ENCODE data around the gene DIAPH1.

The DIAPH1 gene

DNA sequence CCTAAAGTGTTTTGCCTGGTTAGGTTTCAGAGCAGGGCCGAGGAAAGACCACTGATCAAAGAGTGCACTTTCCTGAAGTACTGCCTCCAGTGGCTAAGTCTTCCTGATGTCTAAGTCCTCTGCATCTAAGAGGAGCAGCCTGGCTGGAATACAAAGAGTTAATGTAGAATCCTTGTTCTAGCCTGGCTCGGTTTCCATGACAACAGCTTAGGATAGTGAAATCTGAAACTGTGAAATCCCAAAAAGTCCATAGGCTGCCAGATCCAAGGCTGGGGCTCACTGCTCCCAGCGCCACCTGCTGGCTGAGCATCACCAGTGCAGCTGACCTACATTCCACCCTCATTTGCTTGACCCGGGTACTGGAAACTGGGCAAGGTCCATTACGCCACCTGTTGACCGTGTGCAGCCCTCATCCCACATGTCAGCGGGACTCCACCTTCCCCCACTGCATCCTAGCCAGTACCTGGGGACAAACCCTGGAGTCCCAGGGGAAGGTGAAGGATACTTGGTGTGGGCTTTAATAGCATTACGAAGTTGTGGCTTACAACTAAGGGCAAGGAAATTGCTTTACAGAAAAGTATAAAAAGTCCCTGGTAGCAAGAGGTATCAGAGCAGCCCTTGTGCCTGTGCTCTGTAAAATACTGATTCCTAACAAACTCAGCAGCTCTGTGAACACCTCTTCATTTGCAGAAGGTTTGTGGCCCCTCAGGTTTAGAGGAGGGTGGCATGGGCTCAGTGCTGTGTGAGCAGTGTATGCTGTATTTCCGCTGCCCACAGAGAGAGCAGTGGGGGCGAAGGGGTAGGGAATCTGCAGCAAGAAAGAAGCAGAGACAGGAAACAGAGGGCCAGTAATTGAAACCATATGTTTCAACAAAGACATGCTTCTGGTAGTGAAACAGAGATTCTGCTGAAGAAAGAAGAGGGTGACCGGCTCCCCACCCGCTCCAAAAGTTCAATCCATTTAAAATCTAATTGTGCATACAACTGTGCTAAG is 93.9 kb downstream of the DIAPH1 start:
- Histone ChIP-seq H3K36me3 (ENCODE audit: control insufficient read depth in 1 of 2, insufficient read depth in 2 of 2, low read length in 2 of 2) (peaks cover 25 to 72% of the 10 kb centered on the region in 2 donors), H3K9me3 (ENCODE audit: control insufficient read depth in 1 of 2, low read length in 2 of 2) (no peaks in the 10 kb centered on the region), H3K9ac (ENCODE audit: low read depth in 1 of 2, low read length in 2 of 2) (no peak overlapping the region), H3K27me3 (ENCODE audit: control insufficient read depth in 1 of 2, insufficient read depth in 2 of 2, low read length in 2 of 2) (no peaks in the 10 kb centered on the region), H3K4me3 (ENCODE audit: low read depth in 1 of 2, low read length in 2 of 2) (no peak overlapping the region), H3K27ac (ENCODE audit: low read depth, low read length) (no peak overlapping the region), H3K4me1 (ENCODE audit: control insufficient read depth in 1 of 2, insufficient read depth in 2 of 2, low read length in 2 of 2) (peaks cover 22 to 23% of the 10 kb centered on the region in 2 donors)

DNA sequence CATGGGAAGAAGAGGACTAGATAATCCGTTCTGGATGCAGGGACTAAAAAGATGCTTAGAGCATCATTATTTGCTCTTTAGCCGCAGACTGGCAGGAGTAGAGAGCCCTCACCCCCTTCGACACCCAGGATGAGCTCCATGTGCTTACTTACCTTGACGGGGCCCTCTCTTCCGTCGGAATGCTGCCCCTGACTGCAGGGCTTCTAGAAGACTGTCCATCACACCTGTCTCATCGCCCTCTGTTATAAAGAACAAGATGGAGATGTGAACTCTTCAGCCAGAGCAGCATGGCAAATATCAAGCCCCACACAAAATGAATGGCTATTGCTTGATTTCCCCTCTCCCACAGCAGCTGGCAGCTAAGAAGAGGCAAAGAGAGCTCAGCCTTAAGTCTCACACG is 94.8 kb downstream of the DIAPH1 start:
- H3K27ac ChIP-seq (ENCODE audit: low read depth, low read length) = no peak overlapping the region
- H3K27me3 ChIP-seq (ENCODE audit: control insufficient read depth in 1 of 2, insufficient read depth in 2 of 2, low read length in 2 of 2) = no peaks in the 10 kb centered on the region
- H3K9me3 ChIP-seq (ENCODE audit: control insufficient read depth in 1 of 2, low read length in 2 of 2) = no peaks in the 10 kb centered on the region
- H3K36me3 ChIP-seq (ENCODE audit: control insufficient read depth in 1 of 2, insufficient read depth in 2 of 2, low read length in 2 of 2) = peaks cover 23 to 71% of the 10 kb centered on the region in 2 donors
- H3K4me1 ChIP-seq (ENCODE audit: control insufficient read depth in 1 of 2, insufficient read depth in 2 of 2, low read length in 2 of 2) = peaks cover 22 to 23% of the 10 kb centered on the region in 2 donors
- no peak overlapping the region for H3K4me3 ChIP-seq (ENCODE audit: low read depth in 1 of 2, low read length in 2 of 2)
- no peak overlapping the region for H3K9ac ChIP-seq (ENCODE audit: low read depth in 1 of 2, low read length in 2 of 2)

DNA sequence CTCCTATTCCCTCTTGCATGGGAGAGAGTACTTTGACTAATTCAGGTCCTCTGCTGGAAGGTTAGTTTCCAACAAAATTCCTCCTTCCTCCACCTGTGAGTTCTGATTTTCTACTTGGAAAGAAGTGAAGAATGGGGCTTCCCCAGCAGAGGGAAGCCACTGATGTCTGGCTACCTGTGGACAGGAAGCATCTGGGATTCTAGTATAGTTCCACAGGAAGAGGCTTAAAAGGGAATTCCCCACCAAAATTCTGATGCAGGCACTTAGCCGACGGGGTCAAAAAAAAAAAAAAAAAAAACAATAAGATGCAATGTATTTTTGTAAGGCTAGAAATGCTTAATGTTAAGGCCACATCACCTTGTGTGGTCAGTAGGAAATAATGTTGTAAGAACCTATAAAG is 96.5 kb downstream of the DIAPH1 start:
- Histone ChIP-seq H3K4me1 (ENCODE audit: control insufficient read depth in 1 of 2, insufficient read depth in 2 of 2, low read length in 2 of 2) (peaks cover 22 to 23% of the 10 kb centered on the region in 2 donors), H3K9ac (ENCODE audit: low read depth in 1 of 2, low read length in 2 of 2) (no peak overlapping the region), H3K9me3 (ENCODE audit: control insufficient read depth in 1 of 2, low read length in 2 of 2) (no peaks in the 10 kb centered on the region), H3K27me3 (ENCODE audit: control insufficient read depth in 1 of 2, insufficient read depth in 2 of 2, low read length in 2 of 2) (no peaks in the 10 kb centered on the region), H3K4me3 (ENCODE audit: low read depth in 1 of 2, low read length in 2 of 2) (no peak overlapping the region), H3K36me3 (ENCODE audit: control insufficient read depth in 1 of 2, insufficient read depth in 2 of 2, low read length in 2 of 2) (peaks cover 20 to 66% of the 10 kb centered on the region in 2 donors), H3K27ac (ENCODE audit: low read depth, low read length) (no peak overlapping the region)

DNA sequence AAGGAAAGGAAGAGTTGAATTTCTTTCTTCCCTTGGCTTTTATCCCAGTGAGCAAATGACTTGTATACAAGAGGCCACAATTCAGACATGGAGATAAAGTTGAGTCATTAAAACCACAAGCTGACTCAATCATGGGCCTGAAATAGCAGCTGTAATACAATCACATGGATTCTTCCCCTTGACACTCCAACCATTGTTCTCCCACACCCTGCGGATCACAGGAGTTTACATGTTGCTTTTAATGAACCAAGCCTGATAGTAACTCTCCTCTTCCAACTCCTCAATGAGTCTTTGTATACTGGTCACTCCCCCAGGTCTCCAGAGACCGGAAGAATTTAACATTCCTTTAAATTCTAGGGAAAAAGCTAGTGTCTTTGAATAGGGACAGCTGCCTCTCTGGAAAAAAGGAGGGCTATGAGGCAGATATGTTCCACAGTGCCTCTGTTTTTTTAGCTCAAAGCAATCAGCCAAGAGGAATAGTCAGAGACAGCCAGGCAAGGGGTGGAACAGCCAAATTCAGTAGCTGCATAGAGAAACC is 97.5 kb downstream of the DIAPH1 start:
- H3K4me1 ChIP-seq (ENCODE audit: control insufficient read depth in 1 of 2, insufficient read depth in 2 of 2, low read length in 2 of 2) = peaks cover 22 to 23% of the 10 kb centered on the region in 2 donors
- H3K27ac ChIP-seq (ENCODE audit: low read depth, low read length) = no peak overlapping the region
- H3K4me3 ChIP-seq (ENCODE audit: low read depth in 1 of 2, low read length in 2 of 2) = no peak overlapping the region
- H3K9me3 ChIP-seq (ENCODE audit: control insufficient read depth in 1 of 2, low read length in 2 of 2) = no peaks in the 10 kb centered on the region
- H3K27me3 ChIP-seq (ENCODE audit: control insufficient read depth in 1 of 2, insufficient read depth in 2 of 2, low read length in 2 of 2) = no peaks in the 10 kb centered on the region
- peaks cover 20 to 65% of the 10 kb centered on the region in 2 donors for H3K36me3 ChIP-seq (ENCODE audit: control insufficient read depth in 1 of 2, insufficient read depth in 2 of 2, low read length in 2 of 2)
- H3K9ac ChIP-seq (ENCODE audit: low read depth in 1 of 2, low read length in 2 of 2) = no peak overlapping the region

GRCh38 chr5:141519605-141520565 is 98.9 kb downstream of the DIAPH1 start:
- Histone ChIP-seq H3K27ac (ENCODE audit: low read depth, low read length) (no peak overlapping the region), H3K4me1 (ENCODE audit: control insufficient read depth in 1 of 2, insufficient read depth in 2 of 2, low read length in 2 of 2) (peaks cover 8 to 12% of the 10 kb centered on the region in 2 donors), H3K4me3 (ENCODE audit: low read depth in 1 of 2, low read length in 2 of 2) (no peak overlapping the region), H3K36me3 (ENCODE audit: control insufficient read depth in 1 of 2, insufficient read depth in 2 of 2, low read length in 2 of 2) (peaks cover 17 to 68% of the 10 kb centered on the region in 2 donors), H3K9ac (ENCODE audit: low read depth in 1 of 2, low read length in 2 of 2) (no peak overlapping the region), H3K27me3 (ENCODE audit: control insufficient read depth in 1 of 2, insufficient read depth in 2 of 2, low read length in 2 of 2) (no peaks in the 10 kb centered on the region), H3K9me3 (ENCODE audit: control insufficient read depth in 1 of 2, low read length in 2 of 2) (no peaks in the 10 kb centered on the region)

DNA sequence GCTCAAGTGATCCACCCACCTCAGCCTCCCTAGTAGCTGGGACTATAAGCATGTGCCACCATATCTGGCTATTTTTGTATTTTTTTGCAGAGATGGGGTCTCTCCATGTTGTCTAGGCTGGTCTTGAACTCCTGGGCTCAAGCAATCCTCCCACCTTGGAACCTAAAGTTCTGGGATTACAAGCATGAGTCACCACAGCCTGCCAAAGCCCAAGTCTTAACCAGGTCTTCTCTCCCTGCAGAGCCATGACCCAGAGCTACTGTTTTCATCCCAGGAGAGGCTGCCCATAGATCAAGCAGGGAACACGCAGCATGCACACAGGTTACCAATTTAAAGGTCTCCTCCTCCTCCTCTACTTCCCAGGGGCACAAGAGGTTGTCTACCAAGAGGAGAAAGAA is 100.2 kb downstream of the DIAPH1 start:
- H3K4me3 ChIP-seq (ENCODE audit: low read depth in 1 of 2, low read length in 2 of 2) = no peak overlapping the region
- peaks cover 11 to 64% of the 10 kb centered on the region in 2 donors for H3K36me3 ChIP-seq (ENCODE audit: control insufficient read depth in 1 of 2, insufficient read depth in 2 of 2, low read length in 2 of 2)
- H3K27ac ChIP-seq (ENCODE audit: low read depth, low read length) = no peak overlapping the region
- H3K9ac ChIP-seq (ENCODE audit: low read depth in 1 of 2, low read length in 2 of 2) = no peak overlapping the region
- peaks cover 10 to 11% of the 10 kb centered on the region in 2 donors for H3K4me1 ChIP-seq (ENCODE audit: control insufficient read depth in 1 of 2, insufficient read depth in 2 of 2, low read length in 2 of 2)
- no peaks in the 10 kb centered on the region for H3K27me3 ChIP-seq (ENCODE audit: control insufficient read depth in 1 of 2, insufficient read depth in 2 of 2, low read length in 2 of 2)
- H3K9me3 ChIP-seq (ENCODE audit: control insufficient read depth in 1 of 2, low read length in 2 of 2) = no peaks in the 10 kb centered on the region

DNA sequence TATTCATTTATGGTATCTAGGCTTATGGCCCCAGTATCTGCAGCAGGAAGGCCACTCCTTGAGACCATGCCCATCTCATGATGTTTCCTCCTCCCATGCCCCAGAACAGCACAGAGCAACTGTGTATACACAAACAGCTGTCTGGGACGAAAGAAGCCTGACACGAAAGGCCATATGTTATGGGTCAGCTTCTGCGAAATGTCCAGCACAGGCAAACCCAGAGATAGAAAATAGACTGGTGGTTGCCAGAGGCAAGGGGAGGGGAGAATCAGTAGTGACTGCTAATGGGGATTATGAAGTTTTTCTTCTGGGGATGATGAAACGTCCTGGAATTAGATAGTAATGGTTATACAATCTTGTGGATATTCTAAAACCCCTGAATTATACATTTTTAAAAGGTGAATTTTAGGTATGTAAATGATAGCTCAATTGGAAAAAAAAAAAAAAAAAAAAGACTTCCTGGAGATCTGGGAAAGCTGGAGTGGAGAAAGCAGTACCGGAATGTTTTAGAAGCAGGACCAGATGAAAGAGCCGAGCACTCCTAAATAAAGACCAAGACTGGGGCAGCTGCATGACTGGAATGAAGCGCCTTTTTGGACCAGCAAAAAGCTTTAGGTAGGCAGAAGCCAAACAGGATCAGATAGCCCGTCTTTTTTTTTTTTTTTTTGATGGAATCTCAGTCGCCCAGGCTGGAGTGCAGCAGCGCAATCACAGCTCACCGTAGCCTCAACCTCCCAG is 100.8 kb downstream of the DIAPH1 start:
- no peak overlapping the region for H3K9ac ChIP-seq (ENCODE audit: low read depth in 1 of 2, low read length in 2 of 2)
- H3K9me3 ChIP-seq (ENCODE audit: control insufficient read depth in 1 of 2, low read length in 2 of 2) = no peaks in the 10 kb centered on the region
- peaks cover 6 to 59% of the 10 kb centered on the region in 2 donors for H3K36me3 ChIP-seq (ENCODE audit: control insufficient read depth in 1 of 2, insufficient read depth in 2 of 2, low read length in 2 of 2)
- H3K27ac ChIP-seq (ENCODE audit: low read depth, low read length) = no peak overlapping the region
- H3K4me1 ChIP-seq (ENCODE audit: control insufficient read depth in 1 of 2, insufficient read depth in 2 of 2, low read length in 2 of 2) = peaks cover 10 to 11% of the 10 kb centered on the region in 2 donors
- no peak overlapping the region for H3K4me3 ChIP-seq (ENCODE audit: low read depth in 1 of 2, low read length in 2 of 2)
- H3K27me3 ChIP-seq (ENCODE audit: control insufficient read depth in 1 of 2, insufficient read depth in 2 of 2, low read length in 2 of 2) = no peaks in the 10 kb centered on the region

GRCh38 chr5:141517312-141517711 is 101.5 kb downstream of the DIAPH1 start:
- no peak overlapping the region for H3K27ac ChIP-seq (ENCODE audit: low read depth, low read length)
- H3K9ac ChIP-seq (ENCODE audit: low read depth in 1 of 2, low read length in 2 of 2) = no peak overlapping the region
- H3K4me3 ChIP-seq (ENCODE audit: low read depth in 1 of 2, low read length in 2 of 2) = no peak overlapping the region
- H3K27me3 ChIP-seq (ENCODE audit: control insufficient read depth in 1 of 2, insufficient read depth in 2 of 2, low read length in 2 of 2) = no peaks in the 10 kb centered on the region
- H3K4me1 ChIP-seq (ENCODE audit: control insufficient read depth in 1 of 2, insufficient read depth in 2 of 2, low read length in 2 of 2) = peaks cover 11 to 17% of the 10 kb centered on the region in 2 donors
- no peaks in the 10 kb centered on the region for H3K9me3 ChIP-seq (ENCODE audit: control insufficient read depth in 1 of 2, low read length in 2 of 2)
- peaks cover 6 to 54% of the 10 kb centered on the region in 2 donors for H3K36me3 ChIP-seq (ENCODE audit: control insufficient read depth in 1 of 2, insufficient read depth in 2 of 2, low read length in 2 of 2)

DNA sequence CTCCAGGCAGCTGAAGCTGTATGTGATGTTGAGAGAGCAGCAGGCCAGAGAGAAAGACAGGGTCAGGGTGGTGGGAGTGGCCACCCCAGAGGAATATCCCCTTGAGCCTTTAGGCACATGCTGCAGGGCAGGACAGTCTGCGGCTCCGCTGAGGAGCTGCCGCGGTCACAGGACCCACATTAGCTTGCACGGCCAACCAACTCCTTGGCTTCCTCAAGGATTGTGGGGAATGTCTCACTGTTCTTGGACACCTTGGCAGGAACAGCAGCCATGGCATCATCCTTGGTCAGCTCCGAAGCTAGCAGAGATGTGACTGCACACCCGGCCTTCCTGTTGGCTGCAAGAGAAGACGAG is 102.2 kb downstream of the DIAPH1 start:
- H3K27me3 ChIP-seq (ENCODE audit: control insufficient read depth in 1 of 2, insufficient read depth in 2 of 2, low read length in 2 of 2) = no peaks in the 10 kb centered on the region
- no peaks in the 10 kb centered on the region for H3K9me3 ChIP-seq (ENCODE audit: control insufficient read depth in 1 of 2, low read length in 2 of 2)
- H3K4me3 ChIP-seq (ENCODE audit: low read depth in 1 of 2, low read length in 2 of 2) = no peak overlapping the region
- H3K36me3 ChIP-seq (ENCODE audit: control insufficient read depth in 1 of 2, insufficient read depth in 2 of 2, low read length in 2 of 2) = peaks cover 6 to 49% of the 10 kb centered on the region in 2 donors
- H3K27ac ChIP-seq (ENCODE audit: low read depth, low read length) = no peak overlapping the region
- H3K4me1 ChIP-seq (ENCODE audit: control insufficient read depth in 1 of 2, insufficient read depth in 2 of 2, low read length in 2 of 2) = peaks cover 7 to 10% of the 10 kb centered on the region in 2 donors
- no peak overlapping the region for H3K9ac ChIP-seq (ENCODE audit: low read depth in 1 of 2, low read length in 2 of 2)

All from duodenal mucosa (tissue), 2 donors.